ENCODE measurements around the gene RFC2.

DNA sequence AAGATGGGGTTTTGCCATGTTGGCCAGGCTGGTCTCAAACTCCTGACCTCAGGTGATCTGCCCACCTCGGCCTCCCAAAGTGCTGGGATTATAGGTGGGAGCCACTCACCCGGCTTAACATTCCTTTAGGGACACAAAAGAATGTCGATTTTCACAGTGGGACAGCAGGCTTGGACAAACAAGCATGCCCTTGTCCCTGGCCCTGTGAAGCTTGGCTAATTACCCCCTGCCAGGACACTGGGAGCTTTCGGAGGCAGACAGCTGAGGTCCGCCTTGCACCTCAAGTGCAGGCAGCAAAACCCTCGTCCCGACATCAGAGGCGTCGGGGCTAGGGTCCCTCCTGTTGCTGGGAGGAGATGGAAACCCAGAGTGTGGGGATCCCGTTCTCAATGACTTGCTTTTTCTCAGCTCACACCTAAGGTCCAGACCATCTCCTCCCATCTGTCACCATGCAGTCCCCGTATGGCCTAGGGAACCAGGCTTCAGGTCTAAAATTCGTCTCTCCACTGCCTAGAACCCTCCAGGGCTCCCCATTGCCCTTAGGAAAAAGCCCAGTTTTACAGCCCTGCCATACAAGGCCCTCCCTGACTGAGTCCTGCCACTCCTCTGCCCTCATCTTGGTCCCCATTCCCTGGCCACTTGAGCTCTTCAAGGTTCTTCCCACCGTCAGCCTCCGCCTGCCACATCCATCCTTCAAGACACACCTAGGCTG, 28.7 kb upstream of the RFC2 start:
- TF ChIP-seq, protein P1, sequence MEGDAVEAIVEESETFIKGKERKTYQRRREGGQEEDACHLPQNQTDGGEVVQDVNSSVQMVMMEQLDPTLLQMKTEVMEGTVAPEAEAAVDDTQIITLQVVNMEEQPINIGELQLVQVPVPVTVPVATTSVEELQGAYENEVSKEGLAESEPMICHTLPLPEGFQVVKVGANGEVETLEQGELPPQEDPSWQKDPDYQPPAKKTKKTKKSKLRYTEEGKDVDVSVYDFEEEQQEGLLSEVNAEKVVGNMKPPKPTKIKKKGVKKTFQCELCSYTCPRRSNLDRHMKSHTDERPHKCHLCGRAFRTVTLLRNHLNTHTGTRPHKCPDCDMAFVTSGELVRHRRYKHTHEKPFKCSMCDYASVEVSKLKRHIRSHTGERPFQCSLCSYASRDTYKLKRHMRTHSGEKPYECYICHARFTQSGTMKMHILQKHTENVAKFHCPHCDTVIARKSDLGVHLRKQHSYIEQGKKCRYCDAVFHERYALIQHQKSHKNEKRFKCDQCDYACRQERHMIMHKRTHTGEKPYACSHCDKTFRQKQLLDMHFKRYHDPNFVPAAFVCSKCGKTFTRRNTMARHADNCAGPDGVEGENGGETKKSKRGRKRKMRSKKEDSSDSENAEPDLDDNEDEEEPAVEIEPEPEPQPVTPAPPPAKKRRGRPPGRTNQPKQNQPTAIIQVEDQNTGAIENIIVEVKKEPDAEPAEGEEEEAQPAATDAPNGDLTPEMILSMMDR (IDR thresholded peaks at IDR 0.05) = no peak
- no peak for TF ChIP-seq POLR2A (IDR thresholded peaks at IDR 0.05)
